HG02571 (cell line): Measurements from ENCODE around the gene CWH43.
"Not testable (repeated sequence)": the region's sequence is repeated elsewhere in the genome, so short reads cannot be mapped to it uniquely, and the experiment has no call there.

Experiments used
- ATAC-seq: cut with Tn5 transposase; IDR thresholded peaks from one replicate; pipeline ENCODE4 v1.9.1; 2021; ENCODE audit warnings: mild to moderate bottlenecking, moderate library complexity; ENCODE audit not compliant: unreplicated experiment

Gene CWH43

DNA sequence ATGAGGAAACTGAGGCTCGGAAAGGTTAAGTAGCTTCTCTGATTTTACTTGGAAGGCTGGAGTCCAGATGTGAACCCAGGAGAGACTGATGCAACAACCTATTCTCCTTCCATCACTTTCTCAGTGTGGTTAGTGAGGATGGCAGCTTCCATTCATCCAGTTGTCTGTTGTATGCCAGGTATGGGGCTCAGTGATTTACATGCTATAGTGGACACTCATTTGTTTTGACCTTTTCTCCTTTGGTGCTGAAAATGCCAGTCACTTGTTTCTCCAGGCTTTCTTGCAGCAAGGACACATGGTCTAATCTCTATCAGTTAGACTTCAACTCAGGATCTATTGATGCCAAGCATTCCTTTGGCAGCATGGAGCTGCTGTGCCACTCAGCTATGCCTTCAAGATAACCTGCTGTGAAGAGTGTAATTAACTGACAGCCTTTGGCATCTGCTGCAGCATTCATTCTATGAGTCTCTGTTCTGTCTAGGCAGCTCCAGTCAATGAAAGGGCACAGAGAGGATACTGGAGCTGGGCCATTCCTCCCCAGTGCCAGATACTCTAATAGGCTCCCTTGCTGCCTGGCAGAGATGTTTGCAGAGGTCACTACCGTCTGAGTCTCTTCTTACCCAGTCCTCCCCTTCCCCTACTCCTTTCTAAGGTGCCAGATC lies 11.0 kb upstream of the CWH43 start:
- ATAC-seq = no peak

DNA sequence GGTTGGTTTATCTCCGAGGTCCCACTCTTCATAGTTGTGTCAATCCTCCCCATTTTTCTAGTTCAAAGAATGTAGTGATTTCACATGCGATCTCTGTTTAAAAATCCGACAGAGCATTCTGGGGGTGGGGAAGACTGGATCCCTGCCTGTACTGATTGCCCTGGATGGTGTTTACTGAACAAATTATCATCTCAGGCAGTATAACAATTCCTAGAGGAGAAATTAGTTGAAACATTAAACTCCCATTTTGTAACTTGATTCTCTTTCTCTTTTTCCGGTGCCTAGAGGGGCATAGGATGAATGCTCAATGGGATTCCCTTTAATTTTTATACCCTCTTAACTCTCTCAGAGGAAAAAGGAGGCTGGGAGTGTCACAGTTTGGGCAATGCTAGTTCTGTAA lies 10.0 kb upstream of the CWH43 start:
- ATAC-seq = no peak

- no peak for ATAC-seq
Measured at GRCh38 chr4:48979914-48980579, 6.0 kb upstream of the CWH43 start.

GRCh38 chr4:48984005-48984404 lies 2.1 kb upstream of the CWH43 start:
- not testable (repeated sequence) for ATAC-seq

GRCh38 chr4:48985602-48985975 lies 486 bp upstream of the CWH43 start:
- ATAC-seq = no peak

DNA sequence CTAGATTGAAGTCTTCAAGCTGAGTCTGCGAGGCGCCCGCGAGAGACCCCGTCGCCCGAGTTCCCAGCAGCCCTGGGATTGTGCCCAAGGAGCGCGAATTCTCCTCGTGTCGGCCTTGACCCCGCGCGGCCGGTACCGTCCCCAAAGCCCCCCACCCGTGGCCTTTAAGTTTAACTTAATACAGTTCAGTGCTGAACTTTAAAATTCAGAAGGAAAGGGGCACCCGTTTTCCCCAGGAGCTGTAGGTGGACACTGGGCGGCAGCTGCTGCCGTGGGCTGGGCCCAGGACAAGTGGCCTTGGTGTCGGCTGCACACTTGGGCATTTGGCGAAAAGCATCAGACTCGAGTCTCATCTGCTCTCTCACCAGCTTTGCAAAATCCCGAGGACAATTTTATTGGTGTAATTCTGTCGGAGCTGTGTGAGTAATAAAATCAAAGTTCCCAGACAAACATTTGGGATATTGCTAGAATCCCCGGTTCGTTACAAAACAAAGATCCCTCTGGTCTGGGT lies 634 bp downstream of the CWH43 start:
- no peak for ATAC-seq

DNA sequence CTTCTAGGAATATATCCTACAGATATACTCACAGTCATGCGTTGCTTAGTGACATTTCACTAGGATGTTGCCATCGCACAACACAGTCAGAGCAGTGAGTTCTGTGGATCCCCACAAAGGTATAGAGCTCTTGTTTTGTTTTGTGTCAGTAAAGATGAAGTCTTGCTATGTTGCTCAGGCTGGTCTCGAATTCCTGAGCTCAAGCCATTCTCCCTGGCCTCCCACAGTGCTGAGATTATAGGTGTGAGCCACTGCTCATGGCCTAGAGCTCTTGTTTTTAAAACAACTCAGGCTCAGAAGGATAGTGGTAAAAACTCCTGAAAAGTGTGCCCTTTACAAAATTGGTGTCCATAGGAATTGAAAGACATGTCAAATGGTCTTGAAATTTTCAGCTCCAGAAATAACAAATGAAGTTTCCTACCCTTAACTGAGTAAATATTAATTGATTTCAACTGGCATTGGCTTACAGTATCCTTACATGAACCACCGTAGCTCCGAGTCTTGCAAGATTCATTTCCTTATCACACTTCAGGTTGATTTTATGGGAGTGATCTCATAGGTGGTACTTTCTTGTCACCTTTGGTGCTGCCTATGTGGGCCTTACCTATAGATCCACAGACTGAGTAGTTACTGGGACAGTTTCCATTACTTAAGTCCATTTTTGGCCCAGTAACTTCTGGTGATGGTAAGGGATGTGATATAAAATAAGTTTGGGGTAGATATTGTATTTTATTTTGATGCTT lies 3.6 kb downstream of the CWH43 start:
- ATAC-seq = no peak

DNA sequence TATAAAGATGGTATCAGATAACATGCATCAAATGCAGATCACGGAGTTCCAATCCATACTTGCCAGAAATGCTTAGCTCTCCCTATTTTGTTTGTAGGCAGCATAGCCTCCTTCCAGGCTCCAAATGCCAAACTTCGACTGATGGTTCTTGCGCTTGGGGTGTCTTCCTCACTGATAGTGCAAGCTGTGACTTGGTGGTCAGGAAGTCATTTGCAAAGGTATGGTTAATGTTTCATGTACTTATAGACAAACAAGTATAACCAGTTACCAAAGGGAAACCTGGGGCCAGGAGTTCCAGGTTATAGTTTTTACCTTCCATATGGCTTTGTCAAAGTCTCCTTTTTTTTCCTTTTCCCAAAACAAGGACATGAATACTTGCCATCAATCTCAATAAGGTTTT lies 5.3 kb downstream of the CWH43 start:
- ATAC-seq = no peak

- ATAC-seq = no peak
Measured at GRCh38 chr4:48997962-48998361, 11.9 kb downstream of the CWH43 start.

GRCh38 chr4:48998440-48998839 lies 12.4 kb downstream of the CWH43 start:
- ATAC-seq = no peak

GRCh38 chr4:49000806-49001205 lies 14.7 kb downstream of the CWH43 start:
- no peak for ATAC-seq

DNA sequence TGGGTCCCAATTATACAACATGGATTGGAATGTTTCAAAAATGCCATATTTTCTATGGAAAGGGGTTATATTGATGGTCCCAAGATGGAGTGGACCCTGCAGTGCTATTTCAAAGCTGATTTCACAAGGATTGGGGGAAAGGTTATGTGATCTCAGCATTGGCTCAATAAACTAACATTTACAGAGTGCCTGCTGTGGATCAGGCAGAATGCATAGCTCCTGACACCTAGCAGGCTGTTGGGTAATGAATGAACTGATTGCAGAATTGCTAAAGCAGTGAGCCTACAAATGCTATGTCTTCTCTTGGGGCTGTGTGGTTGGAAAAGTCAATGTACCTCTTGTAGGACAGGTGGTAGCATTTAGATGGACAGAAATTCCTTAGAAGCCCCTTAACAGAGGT lies 16.9 kb downstream of the CWH43 start:
- ATAC-seq = no peak

DNA sequence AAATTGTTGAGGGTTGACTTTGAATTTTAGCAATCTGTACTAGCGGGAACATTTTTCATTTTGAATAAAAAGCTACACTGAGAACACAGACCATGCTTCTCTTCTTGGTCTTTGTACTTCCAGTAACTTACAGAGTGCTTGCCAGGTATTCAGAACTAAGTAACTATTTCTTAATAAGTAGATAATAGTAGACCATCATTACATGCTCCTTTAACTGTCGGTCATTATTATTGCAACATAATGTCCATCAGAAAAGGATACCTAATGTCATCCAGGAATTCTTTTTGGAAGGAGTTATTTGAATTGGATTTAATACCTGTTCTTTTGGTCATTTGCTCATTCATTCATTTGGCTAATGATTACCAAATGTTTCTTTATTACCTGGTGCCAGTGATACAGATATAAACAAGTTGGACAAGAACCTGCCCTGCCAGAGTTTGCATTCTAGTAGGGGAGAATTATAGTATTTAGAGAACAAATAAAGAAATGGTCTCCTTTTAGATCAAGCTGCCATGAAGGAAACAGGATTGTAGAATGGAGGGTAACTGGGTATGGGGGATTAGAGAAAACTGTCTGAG lies 32.7 kb downstream of the CWH43 start:
- no peak for ATAC-seq

DNA sequence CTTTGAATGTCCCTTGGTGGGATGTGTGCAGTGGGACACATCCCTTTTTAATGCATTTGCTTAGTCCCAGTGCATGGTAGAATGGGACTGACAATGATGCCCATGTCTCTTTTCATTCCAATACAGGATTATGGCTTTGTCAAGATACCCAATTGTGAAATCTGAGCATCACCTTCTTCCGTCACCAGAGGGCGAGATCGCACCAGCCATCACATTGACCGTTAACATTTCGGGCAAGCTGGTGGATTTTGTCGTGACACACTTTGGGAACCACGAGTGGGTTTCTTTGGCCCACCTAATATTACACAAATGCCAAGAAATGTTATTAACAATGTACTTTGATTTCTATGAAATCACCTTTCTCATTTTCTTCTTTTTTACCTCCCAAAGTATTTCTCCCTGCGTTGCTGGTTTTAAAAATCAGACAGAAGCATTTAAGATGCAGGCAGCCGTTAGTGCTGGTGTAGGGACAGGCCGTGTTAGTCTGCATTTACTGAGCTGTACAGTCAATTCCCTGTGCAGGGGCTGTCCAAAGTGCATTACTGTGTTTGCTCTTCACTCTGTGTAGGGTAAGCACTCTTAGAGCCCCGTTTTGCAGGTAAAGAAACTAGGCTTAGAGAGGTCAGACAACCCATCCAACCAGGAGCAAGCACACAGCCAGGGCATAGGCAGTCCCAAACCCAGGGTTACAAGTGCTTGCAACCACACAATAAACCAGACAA lies 46.5 kb downstream of the CWH43 start:
- no peak for ATAC-seq

- ATAC-seq = no peak
Measured at GRCh38 chr4:49036528-49036927, 50.5 kb downstream of the CWH43 start.

- ATAC-seq = no peak
Measured at GRCh38 chr4:49044270-49044669, 58.2 kb downstream of the CWH43 start.

GRCh38 chr4:49058306-49058705 lies 72.2 kb downstream of the CWH43 start:
- no peak for ATAC-seq

DNA sequence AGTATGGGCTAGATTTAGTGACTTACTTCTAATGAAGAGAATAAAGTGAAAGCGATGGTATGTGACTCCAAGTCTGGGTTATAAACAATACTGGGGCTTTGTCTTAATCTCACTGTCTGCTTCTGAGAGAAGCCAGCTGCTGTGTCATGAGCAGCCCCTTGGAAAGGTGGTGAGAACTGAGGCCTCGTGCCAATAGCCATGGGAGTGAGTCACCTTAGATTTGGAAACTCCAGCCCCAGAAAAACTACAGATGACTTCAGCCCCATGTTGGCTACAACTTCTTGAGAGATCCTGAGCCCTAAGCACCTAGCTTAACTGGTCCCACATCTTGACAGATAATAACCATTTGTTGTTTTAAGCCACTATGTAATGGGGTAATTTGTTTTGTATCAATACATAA lies 77.6 kb downstream of the CWH43 start:
- ATAC-seq = no peak

GRCh38 chr4:49072196-49072595 lies 86.1 kb downstream of the CWH43 start:
- ATAC-seq = not testable (repeated sequence)

GRCh38 chr4:49091883-49092282 lies 105.8 kb downstream of the CWH43 start:
- ATAC-seq = not testable (repeated sequence)

GRCh38 chr4:49092608-49093135 lies 106.6 kb downstream of the CWH43 start:
- peak; percentile 45 for ATAC-seq
